Subcutaneous abdominal adipose tissue (tissue), 5 donors: Measurements from ENCODE around the gene DTD1.

Experiments used
- H3K27ac ChIP-seq: one replicate; pipeline ENCODE4 v1.7.0; 2013; ENCODE audit warnings: low read depth, mild to moderate bottlenecking, inconsistent platforms, low read length, moderate library complexity
- H3K27me3 ChIP-seq, 5 donors: one replicate each; pipeline ENCODE4 v1.7.0; 2013; ENCODE audit warnings: low read length in 5 of 5, inconsistent platforms in 1 of 5; ENCODE audit not compliant: control insufficient read depth in 5 of 5, insufficient read depth in 4 of 5
- H3K36me3 ChIP-seq, 5 donors: one replicate each; pipeline ENCODE4 v1.7.0; 2013; ENCODE audit warnings: low read length in 5 of 5; ENCODE audit not compliant: control insufficient read depth in 5 of 5, insufficient read depth in 5 of 5
- H3K4me1 ChIP-seq, 5 donors: one replicate each; pipeline ENCODE4 v1.7.0; 2013; ENCODE audit warnings: low read length in 5 of 5, mild to moderate bottlenecking in 3 of 5, moderate library complexity in 1 of 5; ENCODE audit not compliant: control insufficient read depth in 5 of 5, insufficient read depth in 5 of 5
- H3K4me3 ChIP-seq, 5 donors: one replicate each; pipeline ENCODE4 v1.7.0; 2013; ENCODE audit warnings: low read length in 5 of 5, low read depth in 1 of 5
- H3K9ac ChIP-seq, 5 donors: one replicate each; pipeline ENCODE4 v1.7.0; 2013; ENCODE audit warnings: low read length in 5 of 5, mild to moderate bottlenecking in 4 of 5, moderate library complexity in 3 of 5
- H3K9me3 ChIP-seq, 5 donors: one replicate each; pipeline ENCODE4 v1.7.0; 2013; ENCODE audit warnings: low read length in 5 of 5; ENCODE audit not compliant: control insufficient read depth in 5 of 5
- donor health status: healthy.
- donor health status: healthy.
- donor health status: healthy.
- donor health status: healthy.
- donor health status: healthy.

DTD1 gene

DNA sequence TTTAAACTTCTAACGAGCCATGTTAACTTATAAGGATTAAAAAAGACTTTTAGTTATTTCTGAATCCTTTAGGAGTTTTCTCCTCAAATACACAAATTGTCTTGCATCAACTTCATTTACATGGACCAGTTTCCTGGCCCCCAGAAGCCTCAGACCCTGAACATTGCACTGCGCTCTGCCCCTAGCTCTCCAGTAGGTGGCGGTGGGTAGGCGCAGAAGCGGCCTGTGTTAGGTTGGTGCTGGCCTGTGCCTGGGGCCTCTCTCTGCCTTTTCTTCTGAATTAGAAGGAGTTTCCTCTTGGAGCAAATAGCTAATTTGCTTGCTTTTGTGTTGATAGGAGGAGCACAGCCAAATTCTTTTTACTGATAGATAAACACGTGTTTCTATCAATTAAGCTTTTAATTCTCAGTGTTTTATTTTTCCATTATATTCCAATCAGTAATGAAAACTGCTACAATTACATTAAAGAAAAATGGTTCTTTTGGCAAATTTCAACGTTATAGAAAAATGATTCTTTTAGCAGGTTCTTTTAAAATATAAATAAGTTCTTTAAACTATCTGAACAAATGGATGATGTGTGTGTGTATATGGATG lies 44.4 kb downstream of the DTD1 start:
- no peak overlapping the region for H3K9ac ChIP-seq
- no peak overlapping the region for H3K4me3 ChIP-seq
- no peaks in the 10 kb centered on the region for H3K4me1 ChIP-seq
- H3K27me3 ChIP-seq: no peaks in the 10 kb centered on the region
- H3K27ac ChIP-seq: no peak overlapping the region
- peaks cover 4 to 18% (median 15%) of the 10 kb centered on the region in 5 donors for H3K36me3 ChIP-seq
- no peaks in the 10 kb centered on the region for H3K9me3 ChIP-seq

DNA sequence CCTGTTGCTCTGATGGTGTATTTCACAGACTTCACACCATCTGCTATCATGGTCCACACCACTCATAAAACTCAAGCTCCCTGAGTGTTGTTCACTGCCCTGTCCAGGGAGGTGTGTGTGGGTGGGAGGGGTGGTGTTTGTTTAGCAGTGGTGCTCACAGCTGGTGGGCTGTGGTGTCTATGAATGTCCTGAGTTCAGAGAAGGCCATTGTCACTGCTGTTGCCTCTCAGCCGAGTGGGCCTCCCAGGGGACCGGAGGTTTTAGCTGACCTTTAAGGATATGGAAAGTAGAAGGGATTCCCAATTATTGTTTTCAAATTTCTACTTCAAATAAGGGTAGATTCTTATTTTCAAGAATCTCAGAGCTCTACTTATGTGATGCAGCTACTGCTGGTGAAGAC lies 45.6 kb downstream of the DTD1 start:
- Histone ChIP-seq H3K9me3 (no peaks in the 10 kb centered on the region), H3K9ac (no peak overlapping the region), H3K27me3 (no peaks in the 10 kb centered on the region), H3K36me3 (peaks cover 4 to 11% (median 11%) of the 10 kb centered on the region in 5 donors), H3K4me1 (no peaks in the 10 kb centered on the region), H3K27ac (no peak overlapping the region), H3K4me3 (no peak overlapping the region)

DNA sequence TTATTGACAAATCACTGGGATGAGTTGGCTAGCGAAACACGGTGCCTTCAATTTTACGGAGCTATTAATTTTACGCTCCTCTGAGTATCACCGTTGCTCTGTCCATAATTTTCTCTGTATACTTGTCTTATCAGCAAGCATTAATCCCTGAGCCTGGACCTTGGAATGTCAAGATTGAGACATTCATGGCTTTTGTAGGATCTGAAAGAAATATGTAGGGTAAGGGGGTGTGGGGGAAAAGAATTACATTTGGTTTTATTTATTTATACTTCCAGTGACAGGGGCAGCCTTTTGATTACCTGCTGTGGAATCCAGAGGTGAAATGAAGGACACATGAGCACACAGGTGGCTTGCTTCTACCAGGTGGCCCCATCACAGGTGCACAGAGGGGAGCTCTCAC lies 46.6 kb downstream of the DTD1 start:
- H3K27me3 ChIP-seq: no peaks in the 10 kb centered on the region
- peaks cover 4 to 11% (median 8%) of the 10 kb centered on the region in 5 donors for H3K36me3 ChIP-seq
- H3K4me3 ChIP-seq: no peak overlapping the region
- H3K9me3 ChIP-seq: no peaks in the 10 kb centered on the region
- H3K9ac ChIP-seq: no peak overlapping the region
- no peak overlapping the region for H3K27ac ChIP-seq
- H3K4me1 ChIP-seq: peaks cover 0 to 2% (median 0%) of the 10 kb centered on the region in 5 donors

DNA sequence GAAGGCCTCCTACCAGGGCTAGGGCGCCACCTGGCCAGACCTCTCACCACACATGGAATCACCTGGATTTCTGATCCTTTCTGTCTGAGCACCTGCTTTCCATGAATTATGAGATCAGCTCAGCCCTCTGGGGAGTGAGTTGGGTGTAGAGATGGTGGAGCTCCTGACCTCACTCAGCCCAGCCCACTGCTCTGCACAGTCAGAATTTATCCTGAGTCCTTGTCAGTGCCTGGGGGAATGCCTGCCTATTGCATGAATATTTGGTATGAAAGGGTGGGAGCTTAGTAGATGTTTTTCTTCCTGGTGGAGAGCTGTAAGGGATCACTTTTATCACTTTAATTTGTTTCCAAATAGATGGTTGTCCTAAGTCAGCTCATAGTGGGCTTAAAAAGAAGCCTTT lies 47.5 kb downstream of the DTD1 start:
- no peak overlapping the region for H3K9ac ChIP-seq
- no peak overlapping the region for H3K4me3 ChIP-seq
- H3K36me3 ChIP-seq: peaks cover 4 to 9% (median 8%) of the 10 kb centered on the region in 5 donors
- no peaks in the 10 kb centered on the region for H3K9me3 ChIP-seq
- H3K4me1 ChIP-seq: peaks cover 0 to 6% (median 2%) of the 10 kb centered on the region in 5 donors
- H3K27me3 ChIP-seq: no peaks in the 10 kb centered on the region
- H3K27ac ChIP-seq: no peak overlapping the region

DNA sequence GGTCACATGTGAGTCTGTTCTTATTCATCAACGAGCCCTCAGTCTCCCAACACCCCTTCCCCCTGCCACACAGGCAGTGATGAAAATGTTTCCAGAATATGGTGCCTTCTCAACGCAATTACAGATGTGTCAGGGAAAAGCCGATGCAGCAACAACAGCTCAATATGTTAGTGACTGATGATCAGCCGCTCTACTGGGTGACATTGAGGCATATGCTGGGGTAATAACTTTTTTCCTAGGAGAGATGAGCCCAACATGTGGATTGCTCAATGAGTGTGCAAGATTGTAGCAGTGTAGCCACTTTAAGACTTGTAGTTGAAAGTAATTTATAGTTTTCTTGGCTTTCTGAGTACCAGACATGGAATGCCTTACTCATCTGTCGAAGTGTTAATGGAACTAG lies 49.4 kb downstream of the DTD1 start:
- Histone ChIP-seq H3K4me1 (peaks cover 0 to 6% (median 2%) of the 10 kb centered on the region in 5 donors), H3K9me3 (no peaks in the 10 kb centered on the region), H3K27ac (no peak overlapping the region), H3K36me3 (peaks cover 0 to 8% (median 5%) of the 10 kb centered on the region in 5 donors), H3K9ac (no peak overlapping the region), H3K4me3 (no peak overlapping the region), H3K27me3 (no peaks in the 10 kb centered on the region)

DNA sequence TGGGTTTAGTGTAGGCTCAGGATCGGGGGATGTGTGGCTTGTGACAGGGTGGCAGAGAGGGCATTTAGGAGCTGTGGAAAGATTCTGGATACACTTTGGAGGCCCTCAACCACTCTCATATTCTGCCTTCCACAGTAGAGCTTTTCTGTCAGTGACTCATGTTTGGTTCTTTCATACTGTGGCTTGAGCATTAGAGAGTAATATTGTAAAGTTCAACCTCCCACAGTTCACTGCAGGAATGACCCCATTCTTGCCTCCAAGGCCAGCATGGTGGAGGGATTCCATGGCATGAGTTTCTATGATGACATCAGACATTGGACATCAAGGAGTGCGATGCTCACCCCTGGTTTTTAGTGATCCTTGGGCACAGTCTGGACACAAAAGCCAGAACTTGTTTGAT lies 50.9 kb downstream of the DTD1 start:
- no peak overlapping the region for H3K4me3 ChIP-seq
- no peaks in the 10 kb centered on the region for H3K27me3 ChIP-seq
- H3K27ac ChIP-seq: no peak overlapping the region
- peaks cover 0 to 6% (median 2%) of the 10 kb centered on the region in 5 donors for H3K4me1 ChIP-seq
- H3K9me3 ChIP-seq: no peaks in the 10 kb centered on the region
- peaks cover 0 to 8% (median 0%) of the 10 kb centered on the region in 5 donors for H3K36me3 ChIP-seq
- no peak overlapping the region for H3K9ac ChIP-seq

DNA sequence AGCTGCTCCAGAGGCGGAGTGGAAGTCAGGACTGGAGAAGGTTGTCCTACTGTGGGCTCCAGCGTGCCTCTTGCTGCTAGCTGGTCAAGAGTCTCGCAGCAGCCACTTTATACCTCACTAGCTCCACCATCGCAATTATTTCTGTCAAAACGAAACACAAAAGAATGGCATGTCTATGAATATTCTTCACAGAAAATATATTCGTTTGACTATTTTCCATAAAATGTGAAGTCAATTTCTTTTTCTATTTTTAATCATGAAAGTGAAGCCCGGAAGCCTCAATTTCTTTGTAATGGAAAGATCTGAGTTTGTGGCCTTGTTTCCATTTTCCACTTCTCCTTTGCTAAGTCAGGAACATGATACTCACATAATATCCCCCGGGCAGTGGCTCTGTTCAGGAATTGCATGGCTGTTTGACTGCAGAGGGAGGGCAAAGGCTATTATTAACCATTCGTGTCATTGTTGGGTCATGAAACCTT lies 51.7 kb downstream of the DTD1 start:
- no peak overlapping the region for H3K27ac ChIP-seq
- H3K9ac ChIP-seq: no peak overlapping the region
- H3K36me3 ChIP-seq: peaks cover 0 to 8% (median 0%) of the 10 kb centered on the region in 5 donors
- H3K4me1 ChIP-seq: peaks cover 0 to 6% (median 2%) of the 10 kb centered on the region in 5 donors
- H3K27me3 ChIP-seq: no peaks in the 10 kb centered on the region
- H3K9me3 ChIP-seq: no peaks in the 10 kb centered on the region
- no peak overlapping the region for H3K4me3 ChIP-seq

DNA sequence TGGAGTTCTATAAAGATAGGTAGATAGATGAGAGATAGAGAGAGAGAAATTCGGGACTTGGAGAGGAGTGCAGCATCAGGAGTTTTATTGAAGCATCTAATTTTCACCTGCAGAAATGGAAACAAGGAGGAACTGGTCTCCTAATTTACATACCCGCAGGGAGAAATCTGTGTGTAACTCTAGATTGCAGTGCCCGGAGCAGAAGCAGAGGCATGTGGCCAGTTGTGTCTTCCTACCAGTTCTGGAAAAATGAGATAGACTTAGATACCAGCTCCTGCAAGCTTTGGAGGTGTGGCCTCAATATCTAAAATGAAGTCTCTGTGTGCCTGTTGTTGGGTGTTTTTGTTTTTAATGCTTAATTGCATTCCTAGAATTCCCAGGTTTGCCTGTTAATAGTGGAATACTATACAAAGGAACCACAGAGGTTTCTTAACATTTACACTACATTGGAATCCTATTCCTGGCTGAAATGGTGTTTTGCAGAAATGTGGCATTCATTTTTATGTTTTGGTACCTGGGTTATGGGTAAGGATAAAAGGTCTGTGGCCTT lies 57.4 kb downstream of the DTD1 start:
- no peaks in the 10 kb centered on the region for H3K4me1 ChIP-seq
- H3K9ac ChIP-seq: no peak overlapping the region
- no peak overlapping the region for H3K27ac ChIP-seq

DNA sequence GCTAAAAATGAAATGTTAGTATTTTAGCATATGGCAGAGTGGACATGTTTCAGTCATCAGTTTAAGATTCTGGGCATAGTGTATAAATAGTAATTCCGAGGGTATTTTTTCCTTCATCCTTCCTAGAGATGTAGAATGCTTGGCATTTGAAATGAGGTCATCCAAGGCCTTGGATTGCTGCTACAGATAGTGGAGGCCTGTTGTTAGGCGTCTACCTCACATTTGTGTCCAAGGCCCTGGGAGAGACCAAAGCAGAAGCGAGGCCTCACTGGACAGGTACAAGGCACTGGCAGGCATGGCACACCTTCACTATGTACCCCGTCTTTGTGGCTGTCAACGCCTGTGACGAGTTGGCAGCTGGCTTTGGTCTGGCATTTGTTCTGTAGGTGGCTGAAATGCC lies 58.0 kb downstream of the DTD1 start:
- no peaks in the 10 kb centered on the region for H3K4me1 ChIP-seq
- no peaks in the 10 kb centered on the region for H3K36me3 ChIP-seq
- no peak overlapping the region for H3K27ac ChIP-seq
- no peaks in the 10 kb centered on the region for H3K9me3 ChIP-seq
- no peaks in the 10 kb centered on the region for H3K27me3 ChIP-seq
- no peak overlapping the region for H3K9ac ChIP-seq
- H3K4me3 ChIP-seq: no peak overlapping the region

More for the DNA sequence above, 57.4 kb downstream of the DTD1 start:
- Histone ChIP-seq H3K4me3 (no peak overlapping the region), H3K9me3 (no peaks in the 10 kb centered on the region), H3K36me3 (no peaks in the 10 kb centered on the region), H3K27me3 (no peaks in the 10 kb centered on the region)

DNA sequence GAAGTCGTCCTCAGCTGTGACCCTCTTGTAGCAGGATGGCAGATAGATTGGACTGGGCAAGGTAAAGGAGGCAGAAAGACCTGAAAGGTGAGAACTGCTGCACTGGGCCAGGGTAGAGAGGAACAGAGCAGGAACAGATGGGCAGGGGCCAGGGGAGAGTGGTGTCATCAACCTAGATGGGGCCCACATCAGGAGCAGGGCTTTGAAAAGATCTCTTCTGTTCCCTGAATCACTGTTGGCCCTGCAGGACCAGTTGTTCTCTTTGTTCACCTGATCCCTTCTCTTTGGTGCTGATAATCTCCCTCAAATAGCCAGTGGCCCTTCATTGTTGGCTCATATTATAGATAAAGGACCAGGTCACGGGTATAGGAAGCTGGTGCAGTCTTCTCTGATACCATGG lies 59.9 kb downstream of the DTD1 start:
- Histone ChIP-seq H3K36me3 (no peaks in the 10 kb centered on the region), H3K27ac (no peak overlapping the region), H3K9me3 (no peaks in the 10 kb centered on the region), H3K9ac (no peak overlapping the region), H3K4me1 (peaks cover 0 to 5% (median 0%) of the 10 kb centered on the region in 5 donors), H3K27me3 (no peaks in the 10 kb centered on the region), H3K4me3 (no peak overlapping the region)
